RWPE1 (cell line): Measurements from ENCODE around the gene BECN2.

ENCODE experiments used
- CTCF ChIA-PET: fragments of 350-600 bp; sonication (Branson Sonifier 250); formaldehyde crosslinking; extraction: SDS; loops from one replicate; lab custom pipeline; 2021; lab: Yijun Ruan, JAX
- POLR2A ChIA-PET: fragments of 400-600 bp; formaldehyde crosslinking; extraction: SDS; loops from one replicate; lab custom pipeline; 2020; ENCODE audit warnings: antibody characterized with exemption; ENCODE audit not compliant: low non-redundant PET; lab: Yijun Ruan, JAX
- DNase-seq: peaks from one replicate; pipeline ENCODE4 v3.0.0; 2012; ENCODE audit warnings: low spot score
- H3K27ac ChIP-seq: fragments of 450-650 bp; 2 replicates; pipeline ENCODE4 v1.5.1; 2017
- CTCF ChIP-seq: fragments of 450-650 bp; conservative IDR thresholded peaks from 2 replicates; pipeline ENCODE4 v1.5.1; 2017; ENCODE audit warnings: low read depth, mild to moderate bottlenecking

Gene BECN2

GRCh38 chr1:241957692-241958494 lies at the start of gene BECN2:
BECN2 (plus strand) TSS chr1:241957767; CDS start chr1:241957767, 0 bp downstream.
- CTCF ChIA-PET = interaction anchor here (0.6 to 0.7 kb wide), 2 partner anchors 29 to 766 kb away, joined by 3 to 5 read pairs; no protein-coding TSS in a partner anchor
- POLR2A ChIA-PET = no interaction called here
- no peak for TF ChIP-seq CTCF

GRCh38 chr1:241916196-241916595 lies 41.4 kb upstream of the BECN2 start:
- no peak overlapping the region for H3K27ac ChIP-seq
- no peak for TF ChIP-seq CTCF
- ChIA-PET CTCF (interaction anchor here (0.6 kb wide), 1 partner anchor 101 kb away, joined by 3 read pairs; no protein-coding TSS in a partner anchor), POLR2A (no interaction called here)
- no peak for DNase-seq

More at GRCh38 chr1:241957692-241958494, at the start of gene BECN2:
- no peak within 1 kb of the TSS for H3K27ac ChIP-seq
- no peak for DNase-seq

GRCh38 chr1:241917487-241917886 lies 40.1 kb upstream of the BECN2 start:
- no peak for DNase-seq
- POLR2A ChIA-PET = no interaction called here
- H3K27ac ChIP-seq = no peak overlapping the region
- TF ChIP-seq CTCF = no peak
- CTCF ChIA-PET = interaction anchor here (0.7 kb wide), 1 partner anchor 53 kb away, joined by 5 read pairs; no protein-coding TSS in a partner anchor

GRCh38 chr1:241918879-241919278 lies 38.7 kb upstream of the BECN2 start:
- H3K27ac ChIP-seq = no peak overlapping the region
- CTCF ChIA-PET = interaction anchor here (0.6 kb wide), 1 partner anchor 93 kb away, joined by 3 read pairs; no protein-coding TSS in a partner anchor
- no peak for TF ChIP-seq CTCF
- DNase-seq = peak; percentile 61
- POLR2A ChIA-PET = no interaction called here

GRCh38 chr1:241924080-241924808 lies 33.3 kb upstream of the BECN2 start:
- H3K27ac ChIP-seq = no peak overlapping the region
- no peak for DNase-seq
- ChIA-PET CTCF (no interaction called here), POLR2A (no interaction called here)
- TF ChIP-seq CTCF = no peak

- no peak overlapping the region for H3K27ac ChIP-seq
- CTCF ChIA-PET = interaction anchor here (0.6 kb wide), 1 partner anchor 60 kb away, joined by 5 read pairs; no protein-coding TSS in a partner anchor
- POLR2A ChIA-PET = no interaction called here
- DNase-seq = no peak
- TF ChIP-seq CTCF = no peak
These were observed 31.4 kb upstream of the BECN2 start for GRCh38 chr1:241926141-241926540.
